NCI-H187 (cell line): Measurements from ENCODE around the gene DAZAP1.
A peak's percentile ranks its signal among the peaks of the same experiment; 100 is the strongest.

Experiments
- DNase-seq, 2 experiments: peaks; one replicate each; lab custom pipeline; 2025; lab: John Stamatoyannopoulos, UW

DAZAP1 gene

GRCh38 chr19:1377176-1377964 lies 30.0 kb upstream of the DAZAP1 start:
- no peak for DNase-seq

GRCh38 chr19:1377965-1378785 lies 29.2 kb upstream of the DAZAP1 start:
- DNase-seq, result no peak

GRCh38 chr19:1379126-1379905 lies 28.1 kb upstream of the DAZAP1 start:
- DNase-seq, result no peak

- no peak for DNase-seq
These were observed 27.4 kb upstream of the DAZAP1 start for GRCh38 chr19:1379961-1380489.

- DNase-seq, result no peak
These were observed 25.1 kb upstream of the DAZAP1 start for GRCh38 chr19:1382250-1382649.

- no peak for DNase-seq
These were observed 24.4 kb upstream of the DAZAP1 start for GRCh38 chr19:1383017-1383311.

- peak; percentile 86 to 97 for DNase-seq
These were observed 23.9 kb upstream of the DAZAP1 start, which contains the start of gene NDUFS7 for GRCh38 chr19:1383312-1384084. TSS of gene NDUFS7 (plus strand) at chr19:1383907. CDS start at chr19:1383927, 20 bp downstream.

GRCh38 chr19:1384085-1384462 lies 23.3 kb upstream of the DAZAP1 start:
- DNase-seq, result no peak

GRCh38 chr19:1384478-1385110 lies 22.8 kb upstream of the DAZAP1 start:
- DNase-seq, result no peak

GRCh38 chr19:1385816-1386215 lies 21.6 kb upstream of the DAZAP1 start:
- DNase-seq, result no peak

- DNase-seq, result no peak
These were observed 20.3 kb upstream of the DAZAP1 start for GRCh38 chr19:1386945-1387683.

- no peak for DNase-seq
These were observed 19.4 kb upstream of the DAZAP1 start for GRCh38 chr19:1387684-1388636.

GRCh38 chr19:1388637-1389026 lies 18.8 kb upstream of the DAZAP1 start:
- DNase-seq, result no peak

GRCh38 chr19:1389033-1389940 lies 18.1 kb upstream of the DAZAP1 start:
- DNase-seq, result no peak

GRCh38 chr19:1390890-1391423 lies 16.4 kb upstream of the DAZAP1 start:
- DNase-seq, result no peak

GRCh38 chr19:1392407-1392806 lies 15.0 kb upstream of the DAZAP1 start:
- DNase-seq, result no peak

- DNase-seq, result no peak
These were observed 14.4 kb upstream of the DAZAP1 start for GRCh38 chr19:1392939-1393530.
